Measurements from ENCODE around the gene NFIL3. TPM values are rescaled to one million over a fixed set of nuclear protein-coding genes. Genes with fewer than 3 reads are reported as not detected.
"Not testable (repeated sequence)": the region's sequence is repeated elsewhere in the genome, so short reads cannot be mapped to it uniquely, and the experiment has no call there.

The NFIL3 gene, protein sequence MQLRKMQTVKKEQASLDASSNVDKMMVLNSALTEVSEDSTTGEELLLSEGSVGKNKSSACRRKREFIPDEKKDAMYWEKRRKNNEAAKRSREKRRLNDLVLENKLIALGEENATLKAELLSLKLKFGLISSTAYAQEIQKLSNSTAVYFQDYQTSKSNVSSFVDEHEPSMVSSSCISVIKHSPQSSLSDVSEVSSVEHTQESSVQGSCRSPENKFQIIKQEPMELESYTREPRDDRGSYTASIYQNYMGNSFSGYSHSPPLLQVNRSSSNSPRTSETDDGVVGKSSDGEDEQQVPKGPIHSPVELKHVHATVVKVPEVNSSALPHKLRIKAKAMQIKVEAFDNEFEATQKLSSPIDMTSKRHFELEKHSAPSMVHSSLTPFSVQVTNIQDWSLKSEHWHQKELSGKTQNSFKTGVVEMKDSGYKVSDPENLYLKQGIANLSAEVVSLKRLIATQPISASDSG
- total RNA-seq = 10 to 100 TPM; 13.7 to 32.5 TPM

- Histone ChIP-seq H3K9ac (ENCODE audit: low read depth in 2 of 2, low read length in 2 of 2) (peak within 1 kb of the TSS; percentile 93 to 96), H3K27ac (peak within 1 kb of the TSS; percentile 92), H3K9me3 (no peaks in the 10 kb centered on the region), H3K36me3 (no peaks in the 10 kb centered on the region), H3K27me3 (no peaks in the 10 kb centered on the region), H3K4me3 (peak within 1 kb of the TSS; percentile 64), H3K4me1 (peaks cover 6% of the 10 kb centered on the region)
- intact Hi-C loops (cut with DNase I) = loop anchor here (5.0 kb wide), 1 partner anchor 232 kb away; no protein-coding TSS in a partner anchor
- DNase-seq = peak; percentile 76
- TF ChIP-seq, protein P1, sequence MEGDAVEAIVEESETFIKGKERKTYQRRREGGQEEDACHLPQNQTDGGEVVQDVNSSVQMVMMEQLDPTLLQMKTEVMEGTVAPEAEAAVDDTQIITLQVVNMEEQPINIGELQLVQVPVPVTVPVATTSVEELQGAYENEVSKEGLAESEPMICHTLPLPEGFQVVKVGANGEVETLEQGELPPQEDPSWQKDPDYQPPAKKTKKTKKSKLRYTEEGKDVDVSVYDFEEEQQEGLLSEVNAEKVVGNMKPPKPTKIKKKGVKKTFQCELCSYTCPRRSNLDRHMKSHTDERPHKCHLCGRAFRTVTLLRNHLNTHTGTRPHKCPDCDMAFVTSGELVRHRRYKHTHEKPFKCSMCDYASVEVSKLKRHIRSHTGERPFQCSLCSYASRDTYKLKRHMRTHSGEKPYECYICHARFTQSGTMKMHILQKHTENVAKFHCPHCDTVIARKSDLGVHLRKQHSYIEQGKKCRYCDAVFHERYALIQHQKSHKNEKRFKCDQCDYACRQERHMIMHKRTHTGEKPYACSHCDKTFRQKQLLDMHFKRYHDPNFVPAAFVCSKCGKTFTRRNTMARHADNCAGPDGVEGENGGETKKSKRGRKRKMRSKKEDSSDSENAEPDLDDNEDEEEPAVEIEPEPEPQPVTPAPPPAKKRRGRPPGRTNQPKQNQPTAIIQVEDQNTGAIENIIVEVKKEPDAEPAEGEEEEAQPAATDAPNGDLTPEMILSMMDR (IDR thresholded peaks at IDR 0.05) = no peak
Observed at GRCh38 chr9:91423785-91424402, at the start of gene NFIL3. Gene NFIL3 (minus strand): TSS chr9:91423832. CDS start chr9:91410734, 13,098 bp downstream.

GRCh38 chr9:91471524-91471923 lies 47.9 kb upstream of the NFIL3 start:
- H3K9me3 ChIP-seq; H3K27ac ChIP-seq; H3K9ac ChIP-seq (ENCODE audit: low read depth in 2 of 2, low read length in 2 of 2); H3K4me3 ChIP-seq; DNase-seq; H3K4me1 ChIP-seq; H3K27me3 ChIP-seq; H3K36me3 ChIP-seq; intact Hi-C loops (cut with DNase I): not testable (repeated sequence)

- no peaks in the 10 kb centered on the region for H3K27me3 ChIP-seq
- H3K4me3 ChIP-seq = no peak overlapping the region
- no peak overlapping the region for H3K27ac ChIP-seq
- no peaks in the 10 kb centered on the region for H3K9me3 ChIP-seq
- no peak overlapping the region for H3K9ac ChIP-seq (ENCODE audit: low read depth in 2 of 2, low read length in 2 of 2)
- H3K36me3 ChIP-seq = no peaks in the 10 kb centered on the region
- H3K4me1 ChIP-seq = no peaks in the 10 kb centered on the region
- intact Hi-C loops (cut with DNase I) = no loop called here
- DNase-seq = no peak
- TF ChIP-seq, protein P1 (IDR thresholded peaks at IDR 0.05) = no peak
Observed at GRCh38 chr9:91465420-91465819, 41.8 kb upstream of the NFIL3 start.

GRCh38 chr9:91458906-91459305 lies 35.3 kb upstream of the NFIL3 start:
- H3K9ac ChIP-seq (ENCODE audit: low read depth in 2 of 2, low read length in 2 of 2) = no peak overlapping the region
- H3K9me3 ChIP-seq = no peaks in the 10 kb centered on the region
- TF ChIP-seq, protein P1 (IDR thresholded peaks at IDR 0.05) = no peak
- H3K4me3 ChIP-seq = no peak overlapping the region
- no peak overlapping the region for H3K27ac ChIP-seq
- intact Hi-C loops (cut with DNase I) = no loop called here
- H3K4me1 ChIP-seq = no peaks in the 10 kb centered on the region
- H3K27me3 ChIP-seq = no peaks in the 10 kb centered on the region
- no peak for DNase-seq
- H3K36me3 ChIP-seq = no peaks in the 10 kb centered on the region

DNA sequence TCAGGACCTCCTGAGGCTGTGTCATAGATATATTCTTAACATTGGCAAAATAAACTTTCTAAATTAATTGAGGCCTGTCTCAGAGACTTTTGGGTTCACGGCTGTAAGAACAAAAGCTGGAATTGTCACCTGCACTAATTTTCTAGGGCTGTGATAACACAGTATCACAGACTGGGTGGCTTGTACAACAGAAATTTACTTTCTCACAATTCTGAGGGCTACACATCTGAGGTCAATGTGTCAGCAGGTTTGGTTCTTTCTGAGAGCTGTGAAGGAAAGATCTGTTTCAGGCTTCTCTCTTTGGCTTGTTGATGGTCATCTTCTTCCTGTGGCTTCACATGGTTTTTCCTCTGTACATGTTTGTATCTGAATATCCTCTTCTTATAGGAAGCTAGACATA lies 29.2 kb upstream of the NFIL3 start:
- no peak for DNase-seq
- intact Hi-C loops (cut with DNase I) = no loop called here

More for the DNA sequence above, 29.2 kb upstream of the NFIL3 start:
- Histone ChIP-seq H3K27me3 (no peaks in the 10 kb centered on the region), H3K36me3 (no peaks in the 10 kb centered on the region), H3K9me3 (no peaks in the 10 kb centered on the region), H3K9ac (ENCODE audit: low read depth in 2 of 2, low read length in 2 of 2) (no peak overlapping the region), H3K27ac (no peak overlapping the region), H3K4me3 (no peak overlapping the region), H3K4me1 (no peaks in the 10 kb centered on the region)
- TF ChIP-seq, protein P1 (IDR thresholded peaks at IDR 0.05) = no peak
